GM19397 (cell line): Measurements from ENCODE around the gene PRRT3.
A peak's percentile ranks its signal among the peaks of the same experiment; 100 is the strongest.

Source experiments
- ATAC-seq: cut with Tn5 transposase; IDR thresholded peaks from one replicate; pipeline ENCODE4 v1.9.1; 2021; ENCODE audit warnings: mild to moderate bottlenecking, moderate library complexity; ENCODE audit not compliant: unreplicated experiment

Gene PRRT3

DNA sequence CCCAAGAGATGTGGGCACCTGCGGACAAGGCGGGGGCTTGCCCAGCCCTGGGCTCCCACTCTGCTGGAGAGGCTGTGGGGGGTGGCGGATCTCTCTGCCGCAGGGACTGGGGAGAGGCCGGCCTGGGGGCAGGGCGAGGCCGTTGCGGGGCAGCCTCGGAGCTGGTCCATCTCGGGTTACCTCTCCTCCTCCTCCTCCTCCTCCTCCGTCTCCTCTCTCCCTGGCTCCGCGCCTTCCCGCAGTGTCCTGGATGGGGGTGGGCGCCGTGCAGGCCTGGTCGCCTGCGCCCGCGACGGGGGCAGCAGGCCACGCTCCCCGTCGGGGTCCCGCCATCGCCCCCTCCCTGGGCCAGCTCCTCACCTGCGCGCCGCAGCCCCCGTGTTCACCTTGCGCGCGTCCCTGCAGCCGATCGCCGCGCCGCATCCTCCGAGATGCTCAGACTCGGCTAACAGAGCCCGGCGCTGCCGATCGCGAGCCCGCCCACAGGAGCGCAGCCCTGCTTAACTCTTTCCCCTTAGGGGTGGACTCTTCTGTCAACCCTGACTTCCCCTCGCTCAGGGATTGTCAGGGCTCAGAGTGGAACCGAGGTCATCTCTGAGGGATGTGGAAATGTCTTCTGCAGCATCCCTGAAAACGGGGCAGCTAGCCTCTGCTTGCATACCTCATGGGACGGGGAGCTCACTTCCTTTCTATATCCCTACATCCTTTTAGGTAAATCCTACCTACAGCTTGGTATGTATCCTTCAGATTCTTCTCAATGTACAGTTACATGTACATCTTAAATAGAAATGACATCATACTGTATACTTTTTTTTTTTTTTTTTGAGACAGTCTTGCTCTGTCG is at the start of gene PRRT3:
Gene PRRT3, minus strand, starts transcription at position 447 of the 844 bp plus-strand sequence. CDS start 2,293 bp downstream, outside the sequence.
- ATAC-seq, result peak; percentile 57

DNA sequence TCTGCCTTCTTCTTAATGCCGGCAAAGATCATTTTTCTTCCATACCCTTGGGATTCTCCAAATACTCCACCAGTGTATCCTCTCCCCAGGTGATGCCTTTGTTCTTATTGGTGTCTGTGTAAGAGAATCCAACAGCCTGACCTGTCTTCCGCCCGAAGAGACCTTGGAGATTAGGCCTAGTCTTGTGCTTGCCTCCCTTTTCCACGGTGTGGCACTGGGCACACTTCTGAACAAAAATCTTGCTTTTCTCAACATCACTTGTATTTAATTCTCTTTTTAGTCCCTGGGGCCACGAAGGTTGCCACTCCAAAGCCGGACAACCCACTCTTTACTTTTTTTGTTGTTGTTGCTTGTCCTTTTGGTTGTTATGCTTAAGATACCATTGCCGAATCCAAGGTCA is 48.5 kb upstream of the PRRT3 start:
- ATAC-seq, result no peak

DNA sequence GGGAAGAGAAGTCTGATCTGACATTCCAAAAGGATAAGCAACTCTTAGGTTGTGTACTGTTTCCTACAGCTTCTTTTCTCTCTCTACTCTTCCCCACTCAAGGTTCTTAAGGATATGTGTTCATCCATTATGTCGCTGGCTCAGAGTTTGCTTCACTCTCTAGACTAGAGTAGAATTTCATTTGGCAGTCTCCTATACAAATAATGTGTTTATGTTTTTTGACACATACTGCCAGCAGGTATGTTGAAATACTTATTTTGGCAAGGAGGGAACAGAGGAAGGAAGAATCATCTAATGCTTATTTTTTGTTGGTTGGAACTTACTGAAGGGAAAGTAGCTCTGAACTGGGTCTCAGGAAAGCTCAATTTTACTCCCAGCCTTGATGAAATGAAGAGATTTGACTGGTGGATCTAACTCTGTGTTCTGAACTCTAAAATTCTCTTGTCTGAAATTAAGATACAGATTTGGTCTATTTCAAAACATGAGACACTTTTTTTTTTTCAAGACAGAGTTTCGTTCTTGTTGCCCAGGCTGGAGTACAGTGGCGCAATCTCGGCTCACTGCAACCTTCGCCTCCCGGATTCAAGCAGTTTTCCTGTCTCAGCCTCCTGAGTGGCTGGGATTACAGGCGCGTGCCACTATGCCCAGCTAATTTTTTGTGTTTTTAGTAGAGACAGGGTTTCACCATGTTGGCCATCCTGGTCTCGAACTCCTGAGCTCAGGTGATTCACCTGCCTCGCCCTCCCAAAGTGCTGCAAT is 42.1 kb upstream of the PRRT3 start:
- ATAC-seq, result no peak

DNA sequence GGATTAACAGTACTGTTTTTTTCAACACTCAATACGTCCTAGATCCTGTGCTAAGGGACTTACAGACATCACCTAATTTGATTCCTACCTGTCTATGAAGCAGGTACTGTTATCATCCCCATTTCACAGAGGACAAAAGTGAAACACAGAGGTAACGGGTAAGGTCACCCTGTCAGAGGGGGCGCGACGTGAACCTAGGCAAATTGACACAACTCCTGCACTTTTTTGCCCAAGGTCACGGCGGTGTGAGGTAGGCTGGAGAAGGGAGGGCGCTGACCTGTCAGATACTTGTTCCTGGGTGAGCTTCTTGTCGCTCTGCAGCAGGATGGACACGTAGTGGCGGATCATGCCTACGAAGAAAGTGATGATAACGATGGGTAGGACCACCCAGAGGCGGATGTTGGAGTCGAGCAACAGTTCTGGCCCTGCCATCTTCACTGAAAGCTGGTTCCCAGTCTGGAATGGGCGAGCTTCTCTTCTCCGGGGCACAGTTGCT is 34.1 kb upstream of the PRRT3 start:
- ATAC-seq, result peak; percentile 31

DNA sequence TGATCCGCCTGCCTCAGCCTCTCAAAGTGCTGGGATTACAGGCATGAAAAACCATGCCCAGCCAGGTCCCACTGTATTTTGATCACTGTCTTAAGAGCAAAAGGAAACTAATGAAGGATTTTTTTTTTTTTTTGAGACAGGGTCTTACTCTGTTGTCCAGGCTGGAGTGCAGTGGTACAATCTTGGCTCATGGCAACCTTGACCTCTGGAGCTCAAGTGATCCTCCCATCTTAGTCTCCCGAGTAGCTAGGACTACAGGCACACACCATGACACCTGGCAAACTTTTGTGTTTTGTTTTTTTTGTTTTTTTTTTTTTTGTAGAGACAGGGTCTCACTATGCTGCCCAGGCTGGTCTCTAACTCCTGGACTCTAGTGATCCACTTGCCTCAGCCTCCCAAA is 28.0 kb upstream of the PRRT3 start:
- no peak for ATAC-seq

DNA sequence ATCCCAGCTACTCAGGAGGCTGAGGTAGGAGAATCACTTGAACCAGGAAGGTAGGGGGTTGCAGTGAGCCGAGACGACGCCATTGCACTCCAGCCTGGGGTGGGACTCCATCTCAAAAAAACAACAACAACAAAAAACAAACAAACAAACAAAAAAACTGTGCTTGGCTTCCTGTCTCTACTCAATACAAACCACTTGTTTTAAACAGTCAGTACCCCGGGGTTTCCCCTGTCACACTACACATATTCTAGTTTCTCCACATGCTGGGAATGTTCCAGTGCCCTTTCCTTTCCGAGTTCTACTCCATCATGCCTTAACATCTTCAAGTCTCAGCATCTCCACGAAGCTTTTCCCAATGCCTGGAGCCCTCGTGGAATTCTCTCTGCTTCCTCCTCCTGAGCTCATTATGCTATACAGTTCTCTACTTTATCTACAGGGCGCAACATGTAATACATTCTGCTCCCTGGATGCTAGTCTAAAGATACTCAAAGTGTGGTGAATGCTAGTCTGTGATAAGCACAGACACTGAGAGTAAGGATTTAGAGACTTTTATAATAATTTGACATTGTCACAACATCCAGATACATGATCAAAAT is 26.6 kb upstream of the PRRT3 start:
- no peak for ATAC-seq

DNA sequence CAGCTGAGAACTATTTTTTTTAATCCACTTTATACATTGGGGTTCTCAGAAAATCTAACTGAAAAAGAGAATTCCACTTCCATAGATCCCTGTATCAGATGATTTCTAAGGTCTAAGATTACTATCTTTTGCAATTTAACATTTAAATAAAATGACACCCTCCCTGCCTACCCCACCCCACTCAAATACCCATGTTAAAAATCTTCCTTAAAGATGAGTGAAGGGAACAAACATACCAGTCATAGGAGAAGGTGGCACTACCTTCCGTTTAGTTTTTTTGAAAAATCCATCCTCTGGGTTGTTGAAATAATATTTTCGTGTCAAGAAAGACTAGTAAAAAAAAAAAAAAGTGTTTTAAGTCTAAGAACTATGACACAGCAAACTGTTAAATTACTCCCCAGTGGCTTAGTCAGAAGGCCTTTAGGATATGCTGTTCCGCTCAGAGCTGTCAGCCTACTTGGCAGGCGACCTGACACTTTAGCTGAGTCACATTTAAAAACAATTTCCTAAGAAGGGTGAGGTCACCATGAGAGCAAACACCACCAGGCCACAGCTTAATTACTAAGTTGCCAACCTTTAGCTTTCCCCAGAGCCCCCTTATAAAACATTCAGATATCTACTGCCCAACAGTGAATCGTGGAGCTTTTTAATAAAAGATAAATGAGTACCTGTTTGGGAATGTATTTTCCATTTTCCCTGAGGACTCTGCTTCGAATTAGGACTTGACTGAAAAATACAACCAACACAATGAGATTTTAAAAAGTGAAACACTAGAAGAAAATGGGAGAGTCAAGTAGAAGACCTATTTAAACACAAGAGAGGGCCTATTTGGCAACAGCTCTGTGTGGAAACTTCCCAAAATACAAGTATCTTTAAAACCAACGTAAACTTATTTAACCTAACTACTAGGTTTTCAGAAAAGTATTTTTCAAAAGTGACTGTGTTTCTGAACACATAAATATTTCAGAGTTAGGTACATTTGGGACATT is 24.8 kb upstream of the PRRT3 start:
- ATAC-seq, result no peak

DNA sequence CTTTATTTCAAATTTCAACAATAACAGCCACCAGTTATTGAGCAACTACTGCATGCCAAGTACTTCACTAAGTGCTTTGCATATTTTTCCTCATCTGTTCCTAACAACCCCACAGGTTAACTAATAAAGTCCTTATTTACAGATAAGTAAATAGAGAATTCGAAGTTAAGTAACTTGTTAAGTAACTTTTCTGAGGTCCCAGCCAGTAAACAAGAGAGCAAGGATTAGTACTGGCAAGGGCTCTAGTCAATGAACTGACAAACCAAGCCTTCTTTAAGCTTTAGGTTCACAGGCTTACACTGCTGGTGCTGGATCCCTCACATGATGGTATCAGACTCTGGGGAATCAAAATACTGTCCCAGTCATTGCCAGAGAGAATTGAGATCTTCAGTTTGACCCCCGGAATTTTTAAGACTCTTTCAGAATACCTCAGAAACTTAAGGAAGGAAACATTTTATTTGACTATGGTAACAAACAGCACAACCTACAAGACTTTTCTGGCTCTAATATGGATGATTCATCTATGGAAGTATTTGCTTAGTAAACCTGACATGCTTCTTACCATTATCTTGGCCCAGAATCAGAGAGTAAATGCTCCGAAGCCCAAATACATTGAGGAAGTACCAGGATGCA is 17.9 kb upstream of the PRRT3 start:
- ATAC-seq, result no peak

DNA sequence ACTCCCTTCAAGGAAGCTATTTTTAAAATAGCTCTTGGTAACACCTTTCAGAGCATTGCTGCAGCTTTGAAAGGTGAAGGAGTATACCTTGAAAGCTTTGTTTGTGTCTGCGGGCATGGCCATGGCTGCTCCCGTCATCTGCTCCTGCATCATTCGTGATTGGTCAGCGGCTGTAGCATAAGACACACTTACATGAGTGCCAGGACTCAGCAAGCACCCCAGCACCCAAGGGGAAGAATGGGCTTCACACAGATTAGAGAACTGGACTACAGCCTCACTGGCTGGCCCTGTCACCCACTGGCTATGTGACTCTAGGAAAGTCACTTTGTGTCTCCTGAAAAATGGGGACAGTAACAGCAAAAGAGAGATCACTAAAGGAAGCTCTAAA is 17.4 kb upstream of the PRRT3 start:
- no peak for ATAC-seq

DNA sequence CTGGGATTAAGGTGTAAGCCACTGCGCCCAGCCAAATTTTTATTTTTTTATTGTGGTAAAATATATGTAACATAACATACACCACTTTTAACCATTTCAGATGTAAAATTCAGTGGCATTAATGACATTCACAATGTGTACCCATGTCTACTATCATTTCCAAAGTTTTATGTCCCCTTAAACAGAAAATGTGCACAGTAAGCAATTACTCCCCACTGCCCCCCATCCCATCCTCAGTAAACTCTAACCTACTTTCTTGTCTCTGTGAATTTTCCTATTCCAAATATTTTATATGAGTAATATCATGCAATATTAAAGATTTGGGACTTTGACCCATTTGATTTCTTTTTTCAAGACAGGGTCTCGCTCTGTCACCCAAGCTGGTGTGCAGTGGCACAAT is 14.6 kb upstream of the PRRT3 start:
- no peak for ATAC-seq

DNA sequence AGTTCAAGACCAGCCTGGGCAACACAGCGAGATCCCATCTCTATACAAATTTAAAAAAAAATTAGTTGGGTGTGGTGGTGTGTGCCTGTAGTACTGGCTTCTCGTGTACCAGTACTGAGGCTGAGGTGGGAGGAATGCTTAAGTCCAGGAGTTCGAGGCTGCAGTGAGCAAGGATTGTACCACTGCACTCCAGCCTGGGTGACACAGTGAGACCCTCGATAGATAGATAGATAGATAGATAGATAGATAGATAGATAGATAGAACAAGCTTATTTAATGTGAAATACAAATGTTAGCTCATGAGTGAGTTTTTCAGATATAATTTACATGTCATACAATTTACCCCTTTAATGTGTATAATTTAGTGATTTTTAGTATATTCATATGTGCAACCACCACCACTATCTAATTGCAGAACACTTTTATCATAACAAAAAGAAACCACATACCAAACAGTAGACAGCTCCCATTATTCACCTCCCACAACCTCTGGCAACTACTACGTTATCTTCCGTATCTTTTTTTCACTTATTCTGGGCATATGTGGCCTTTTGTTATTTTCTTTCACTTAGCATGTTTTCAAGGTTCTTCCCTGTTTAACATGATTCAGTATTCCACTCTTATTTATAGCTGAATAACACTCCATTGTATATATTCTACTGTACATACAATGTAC is 13.1 kb upstream of the PRRT3 start:
- no peak for ATAC-seq

DNA sequence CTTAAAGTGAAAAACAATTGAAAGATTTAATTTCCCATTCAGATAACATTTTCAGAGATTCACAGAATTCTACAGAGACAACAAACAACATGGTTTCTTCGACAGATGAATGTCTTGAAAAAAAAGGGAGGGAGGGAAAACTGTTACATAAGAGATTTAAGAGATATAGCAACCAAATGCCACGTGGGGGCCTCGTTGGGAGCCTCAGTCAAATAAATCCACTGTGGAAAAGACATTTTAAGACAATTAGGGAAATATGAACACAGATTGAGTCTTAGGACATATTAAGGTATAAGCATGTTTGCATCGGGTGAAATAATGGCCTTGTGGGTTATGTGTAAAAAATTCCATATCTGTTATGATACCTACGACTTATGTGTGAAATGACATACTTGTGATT is 5.0 kb upstream of the PRRT3 start:
- ATAC-seq, result no peak

DNA sequence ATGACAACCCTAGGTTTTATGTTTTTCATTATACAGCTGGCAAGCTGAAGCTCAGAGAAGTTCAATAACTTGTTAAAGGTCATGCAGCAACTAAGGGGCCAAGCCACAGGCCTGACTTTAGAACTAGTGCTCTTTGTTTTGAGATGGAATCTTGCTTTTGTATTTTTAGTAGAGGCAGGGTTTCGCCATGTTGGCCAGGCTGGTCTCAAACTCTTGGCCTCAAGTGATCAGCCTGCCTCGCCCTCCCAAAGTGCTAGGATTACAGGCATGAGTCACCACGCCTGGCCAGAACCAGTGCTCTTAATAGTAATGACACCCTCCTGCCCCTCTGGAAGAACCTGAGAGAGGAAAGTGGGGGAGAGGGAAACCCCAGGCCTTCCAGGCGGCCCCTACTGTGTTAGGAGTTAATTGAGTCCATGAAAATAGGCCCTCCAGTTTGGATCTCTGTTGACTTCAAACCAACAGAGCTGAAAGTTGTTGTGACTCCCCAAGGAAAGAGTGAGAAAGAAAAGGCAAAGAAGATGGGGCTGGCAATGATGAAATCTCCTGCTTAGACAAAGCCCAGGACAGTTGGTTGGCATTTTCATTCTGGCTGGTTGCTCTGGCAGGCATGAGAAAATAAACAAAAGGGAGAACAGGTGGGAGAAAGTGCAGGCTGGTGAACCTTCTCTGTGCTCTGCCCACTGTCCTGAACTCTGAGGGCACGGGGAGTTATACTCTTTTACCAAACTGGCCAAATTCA is 3.6 kb upstream of the PRRT3 start:
- no peak for ATAC-seq

DNA sequence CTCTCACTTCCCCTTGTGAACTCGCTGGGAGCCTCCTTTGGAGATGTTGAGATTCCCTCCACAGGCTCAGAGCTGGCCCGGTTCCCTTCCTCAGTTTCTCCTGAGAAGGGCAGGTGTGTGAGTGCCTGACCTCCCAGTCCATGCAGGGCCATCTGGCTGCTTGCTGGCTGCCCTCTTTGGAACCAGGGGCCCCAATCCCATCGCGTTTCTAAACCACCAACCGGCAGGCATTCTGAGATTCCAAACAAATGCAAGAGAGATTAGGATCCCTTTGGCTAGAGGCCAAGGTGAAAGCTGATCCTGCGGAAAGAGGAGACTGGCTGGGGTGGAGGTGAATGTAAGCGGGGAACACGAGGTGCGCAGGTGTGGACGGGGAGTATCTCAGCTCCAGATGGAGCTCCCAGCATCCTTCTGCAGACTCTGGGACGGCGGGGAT is 2.9 kb upstream of the PRRT3 start:
- ATAC-seq, result no peak

DNA sequence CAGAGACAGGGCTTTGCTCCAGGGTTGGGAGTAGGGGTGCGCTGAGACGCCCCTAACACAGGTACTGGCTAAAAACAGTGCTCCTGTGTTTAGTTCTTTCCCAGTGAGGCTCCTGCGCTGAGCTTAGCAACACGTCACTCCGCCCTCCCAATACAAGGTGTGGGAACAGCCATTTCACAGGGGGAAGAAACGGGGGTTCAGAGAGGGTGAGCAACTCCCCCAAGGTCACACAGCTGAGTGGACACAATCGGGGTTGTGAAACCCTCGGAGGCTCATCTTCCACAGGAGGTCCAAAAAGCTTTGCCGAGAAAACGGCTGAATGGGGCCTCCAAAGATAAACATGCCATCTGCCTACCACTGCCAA is 628 bp downstream of the PRRT3 start:
- ATAC-seq, result no peak

DNA sequence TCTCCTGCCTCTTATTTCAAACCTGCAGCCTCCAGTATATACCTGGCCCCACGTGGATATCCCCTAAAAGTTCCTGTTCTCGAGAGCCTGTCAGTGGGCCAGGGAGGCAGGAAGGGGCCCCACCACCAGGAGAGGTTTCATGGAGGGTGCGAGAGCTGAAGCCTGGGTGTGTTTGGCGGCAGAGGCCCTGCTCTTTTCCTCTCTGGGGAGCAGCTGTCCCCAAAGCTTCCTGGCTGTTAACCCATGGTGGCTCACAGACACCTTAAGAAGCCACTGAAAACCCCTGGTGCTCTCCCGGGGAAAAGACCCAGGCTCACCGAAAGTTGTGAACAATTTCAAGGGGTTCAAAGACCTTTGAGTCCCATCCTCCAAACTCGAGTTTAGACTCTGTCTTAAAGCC is 1.1 kb downstream of the PRRT3 start:
- ATAC-seq, result no peak

DNA sequence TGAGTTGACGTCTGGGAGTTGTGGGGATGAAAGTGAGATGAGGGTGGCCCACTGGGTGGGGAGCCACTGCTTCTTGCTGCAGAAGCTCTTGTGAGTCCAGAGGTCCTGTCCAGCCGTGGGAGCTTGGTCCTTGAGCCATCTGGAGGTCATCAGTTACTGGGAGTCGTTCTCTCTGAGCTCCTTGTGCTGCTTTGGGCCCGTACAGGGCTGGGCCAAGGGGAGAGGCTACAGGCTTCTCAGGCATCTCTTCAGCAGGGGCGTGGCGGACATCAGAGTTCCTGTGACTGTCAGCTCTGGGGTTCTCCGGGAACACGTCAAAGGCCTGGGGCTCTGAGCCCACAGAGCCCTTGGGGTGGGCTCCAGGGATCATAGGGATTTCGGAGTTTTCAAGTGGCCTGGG is 2.6 kb downstream of the PRRT3 start:
- no peak for ATAC-seq

DNA sequence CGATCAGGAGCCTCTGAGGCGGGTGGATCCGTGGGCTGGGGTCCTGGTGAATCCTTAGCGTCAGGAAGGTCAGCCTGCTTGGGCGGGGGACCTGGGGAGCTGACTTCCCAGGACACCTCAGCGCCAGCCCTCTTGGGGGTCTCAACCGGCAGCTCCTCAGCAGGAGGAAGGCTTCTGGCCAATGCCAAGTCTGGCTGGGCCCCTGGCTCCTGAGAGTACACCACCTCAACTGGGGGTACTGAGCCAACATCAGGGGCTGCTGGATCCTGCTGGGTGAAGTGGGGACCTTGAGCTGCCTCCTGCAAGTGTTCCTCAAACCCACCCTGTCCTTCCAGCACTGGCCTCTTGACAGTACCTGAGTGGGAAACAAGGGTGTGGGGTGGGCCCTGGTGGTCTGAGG is 3.1 kb downstream of the PRRT3 start:
- ATAC-seq, result no peak

DNA sequence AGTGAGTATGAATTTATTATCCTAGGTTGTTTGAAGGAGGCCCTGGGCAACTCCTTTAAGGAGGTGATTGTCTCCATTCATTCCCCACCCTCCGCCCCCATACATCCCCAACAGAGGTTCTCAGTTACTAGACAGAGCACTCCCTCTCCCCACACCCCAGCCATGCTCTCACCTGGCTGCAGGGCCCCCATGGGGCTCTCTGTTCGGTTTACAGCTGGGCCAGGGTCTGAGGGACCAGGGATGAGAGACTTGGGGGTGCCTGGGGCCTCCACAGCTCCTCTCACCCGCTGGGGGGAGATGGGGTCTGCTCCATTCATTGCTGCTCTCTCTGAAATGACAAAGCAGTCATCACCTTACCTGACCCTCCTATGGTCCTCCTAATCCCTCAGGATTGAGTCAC is 3.6 kb downstream of the PRRT3 start:
- no peak for ATAC-seq
